ENCODE data around the gene MYBPH. TPM values are rescaled to one million over a fixed set of nuclear protein-coding genes. Genes with fewer than 3 reads are reported as not detected.

MYBPH gene
- total RNA-seq, 1 donor from 2014 or later = not detected

Other genes starting within 250 kb of the MYBPH start
- gene KLHL12, start 248.6 kb downstream of the MYBPH start, total RNA-seq = 33.1 and 34.7 TPM in 2 replicates
- gene ADIPOR1, start 217.5 kb downstream of the MYBPH start, total RNA-seq = 82.1 and 113 TPM in 2 replicates
- 24.3 and 32.6 TPM in 2 replicates for gene CYB5R1, start 208.6 kb downstream of the MYBPH start, total RNA-seq
- gene TMEM183A, start 168.5 kb downstream of the MYBPH start, total RNA-seq = 97.8 and 113 TPM in 2 replicates
- gene PPFIA4, start 149.3 kb downstream of the MYBPH start, total RNA-seq = 0.11 and 0.53 TPM in 2 replicates
- gene MYOG, start 89.8 kb downstream of the MYBPH start, total RNA-seq = not detected in 2 replicates
- not detected in 2 replicates for gene ADORA1, start 48.1 kb downstream of the MYBPH start, total RNA-seq
- not detected in 2 replicates for gene CHI3L1, start 10.9 kb upstream of the MYBPH start, total RNA-seq
- not detected in 2 replicates for gene CHIT1, start 53.8 kb upstream of the MYBPH start, total RNA-seq
- gene BTG2, start 129.7 kb upstream of the MYBPH start, total RNA-seq = 39.5 and 51.9 TPM in 2 replicates
- gene FMOD, start 175.3 kb upstream of the MYBPH start, total RNA-seq = 0.07 and 0.67 TPM in 2 replicates